ENCODE results near the gene DIAPH1. TPM values are rescaled to one million over a fixed set of nuclear protein-coding genes. Genes with fewer than 3 reads are reported as not detected.

The DIAPH1 gene
- total RNA-seq, 1 donor from 2014 or later = 43.0 TPM

- H3K9me3 Mint-ChIP-seq = no peaks in the 10 kb centered on the region
- H3K27me3 Mint-ChIP-seq (ENCODE audit: low read depth) = no peaks in the 10 kb centered on the region
- H3K4me1 Mint-ChIP-seq = peaks cover 16% of the 10 kb centered on the region
- no peak for TF ChIP-seq CTCF (IDR thresholded peaks at IDR 0.05; ENCODE audit: unreplicated experiment)
- peaks cover 34% of the 10 kb centered on the region for H3K36me3 Mint-ChIP-seq
- no peak overlapping the region for H3K4me3 Mint-ChIP-seq
- no peak for DNase-seq (ENCODE audit: low spot score in 2 of 2, unreplicated experiment in 2 of 2)
- H3K27ac Mint-ChIP-seq = no peak overlapping the region
Measured at GRCh38 chr5:141490271-141490670, 128.5 kb downstream of the DIAPH1 start.

GRCh38 chr5:141489841-141490240 is 129.0 kb downstream of the DIAPH1 start:
- Mint-ChIP-seq H3K36me3 (peaks cover 34% of the 10 kb centered on the region), H3K27me3 (ENCODE audit: low read depth) (no peaks in the 10 kb centered on the region), H3K4me1 (peaks cover 16% of the 10 kb centered on the region), H3K4me3 (no peak overlapping the region), H3K9me3 (no peaks in the 10 kb centered on the region), H3K27ac (no peak overlapping the region)
- TF ChIP-seq CTCF (IDR thresholded peaks at IDR 0.05; ENCODE audit: unreplicated experiment) = no peak
- no peak for DNase-seq (ENCODE audit: low spot score in 2 of 2, unreplicated experiment in 2 of 2)

GRCh38 chr5:141488591-141489561 is 129.9 kb downstream of the DIAPH1 start, which contains the start of gene PCDHGC5:
Gene PCDHGC5 (plus strand): TSS chr5:141489081. CDS start chr5:141489241, 160 bp downstream.
- Mint-ChIP-seq H3K4me3 (no peak within 1 kb of the TSS), H3K9me3 (no peaks in the 10 kb centered on the region), H3K27me3 (ENCODE audit: low read depth) (no peaks in the 10 kb centered on the region), H3K4me1 (peaks cover 16% of the 10 kb centered on the region), H3K36me3 (peaks cover 34% of the 10 kb centered on the region), H3K27ac (no peak within 1 kb of the TSS)
- no peak for DNase-seq (ENCODE audit: low spot score in 2 of 2, unreplicated experiment in 2 of 2)
- no peak for TF ChIP-seq CTCF (IDR thresholded peaks at IDR 0.05; ENCODE audit: unreplicated experiment)

DNA sequence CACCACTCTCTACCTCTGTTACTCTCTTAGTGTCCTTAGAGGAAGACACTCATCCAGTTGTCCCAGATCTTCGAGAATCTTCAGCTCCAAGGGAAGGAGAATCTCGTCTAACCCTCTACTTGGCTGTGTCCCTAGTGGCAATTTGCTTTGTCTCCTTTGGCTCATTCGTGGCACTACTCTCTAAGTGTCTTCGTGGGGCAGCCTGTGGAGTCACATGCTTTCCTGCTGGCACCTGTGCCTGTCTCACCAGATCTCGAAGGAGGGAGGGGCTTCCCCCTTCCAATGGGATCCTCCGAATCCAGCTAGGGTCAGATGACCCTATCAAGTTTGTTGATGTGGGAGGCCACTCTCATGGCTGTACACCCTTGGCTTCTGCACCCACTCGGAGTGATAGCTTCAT is 131.7 kb downstream of the DIAPH1 start:
- H3K36me3 Mint-ChIP-seq = peaks cover 34% of the 10 kb centered on the region
- no peak overlapping the region for H3K27ac Mint-ChIP-seq
- H3K9me3 Mint-ChIP-seq = no peaks in the 10 kb centered on the region
- no peak overlapping the region for H3K4me3 Mint-ChIP-seq
- TF ChIP-seq CTCF (IDR thresholded peaks at IDR 0.05; ENCODE audit: unreplicated experiment) = no peak
- no peaks in the 10 kb centered on the region for H3K27me3 Mint-ChIP-seq (ENCODE audit: low read depth)
- no peak for DNase-seq (ENCODE audit: low spot score in 2 of 2, unreplicated experiment in 2 of 2)
- peaks cover 28% of the 10 kb centered on the region for H3K4me1 Mint-ChIP-seq

- no peak for TF ChIP-seq CTCF (IDR thresholded peaks at IDR 0.05; ENCODE audit: unreplicated experiment)
- no peak for DNase-seq (ENCODE audit: low spot score in 2 of 2, unreplicated experiment in 2 of 2)
- Mint-ChIP-seq H3K36me3 (peaks cover 33% of the 10 kb centered on the region), H3K27me3 (ENCODE audit: low read depth) (no peaks in the 10 kb centered on the region), H3K4me1 (peaks cover 28% of the 10 kb centered on the region), H3K9me3 (no peaks in the 10 kb centered on the region), H3K27ac (no peak overlapping the region), H3K4me3 (peak overlapping the region; percentile 28)
Measured at GRCh38 chr5:141486091-141486490, 132.7 kb downstream of the DIAPH1 start.

All from mesothelial cell of epicardium (in vitro differentiated cells).